Astrocyte (in vitro differentiated cells and primary cell): ENCODE results near the gene WDR93. TPM values are rescaled to one million over a fixed set of nuclear protein-coding genes. Genes with fewer than 3 reads are reported as not detected.

ENCODE experiments used
- DNase-seq: peaks from one replicate; pipeline ENCODE4 v3.0.0-alpha.2; 2010; ENCODE audit warnings: low read depth
- FAIRE-seq: peaks from 2 replicates; lab custom pipeline; 2011; peaks lifted over from hg19 to GRCh38; lab: Jason Lieb, UNC
- H2AFZ ChIP-seq: 2 replicates; pipeline ENCODE4 v1.6.0; 2012; ENCODE audit warnings: low read depth, low read length, inconsistent platforms
- H3K27ac ChIP-seq: 2 replicates; pipeline ENCODE4 v1.5.1; 2011; ENCODE audit warnings: low read depth, low read length, inconsistent platforms
- H3K27me3 ChIP-seq: 2 replicates; pipeline ENCODE4 v1.6.0; 2011; ENCODE audit warnings: low read length, inconsistent platforms; ENCODE audit not compliant: insufficient read depth
- H3K36me3 ChIP-seq: 2 replicates; pipeline ENCODE4 v1.5.1; 2011; ENCODE audit warnings: low read length, inconsistent platforms; ENCODE audit not compliant: insufficient read depth
- H3K4me1 ChIP-seq: 2 replicates; pipeline ENCODE4 v1.5.1; 2011; ENCODE audit warnings: low read length, inconsistent platforms; ENCODE audit not compliant: insufficient read depth
- H3K4me2 ChIP-seq: 2 replicates; pipeline ENCODE4 v1.6.0; 2012; ENCODE audit warnings: low read length, inconsistent platforms
- H3K4me3 ChIP-seq: 2 replicates; pipeline ENCODE4 v1.5.1; 2011; ENCODE audit warnings: low read depth, mild to moderate bottlenecking, low read length, inconsistent platforms; ENCODE audit not compliant: insufficient read depth
- H3K79me2 ChIP-seq: 2 replicates; pipeline ENCODE4 v1.6.0; 2012; ENCODE audit warnings: mild to moderate bottlenecking, low read length, inconsistent platforms; ENCODE audit not compliant: insufficient read depth
- H3K9ac ChIP-seq: 2 replicates; pipeline ENCODE4 v1.6.0; 2012; ENCODE audit warnings: mild to moderate bottlenecking, low read length, inconsistent platforms
- H3K9me3 ChIP-seq: 2 replicates; pipeline ENCODE4 v1.5.1; 2012; ENCODE audit warnings: low read depth, mild to moderate bottlenecking, low read length, inconsistent platforms; ENCODE audit not compliant: insufficient read depth
- H4K20me1 ChIP-seq: 2 replicates; pipeline ENCODE4 v1.6.0; 2012; ENCODE audit warnings: low read length, inconsistent platforms; ENCODE audit not compliant: insufficient read depth
- H3K27ac Mint-ChIP-seq: one replicate; pipeline ENCODE4 v1.8.0; 2021; ENCODE audit warnings: mild to moderate bottlenecking, mixed read lengths; ENCODE audit not compliant: unreplicated experiment
- H3K27me3 Mint-ChIP-seq: one replicate; pipeline ENCODE4 v1.8.0; 2021; ENCODE audit warnings: low read depth, mixed read lengths; ENCODE audit not compliant: unreplicated experiment
- H3K36me3 Mint-ChIP-seq: one replicate; pipeline ENCODE4 v1.8.0; 2021; ENCODE audit warnings: low read depth, mixed read lengths; ENCODE audit not compliant: unreplicated experiment
- H3K4me1 Mint-ChIP-seq: one replicate; pipeline ENCODE4 v1.8.0; 2021; ENCODE audit warnings: low read depth, mixed read lengths; ENCODE audit not compliant: unreplicated experiment
- H3K4me3 Mint-ChIP-seq: one replicate; pipeline ENCODE4 v1.8.0; 2021; ENCODE audit warnings: mild to moderate bottlenecking, moderate library complexity, mixed read lengths; ENCODE audit not compliant: unreplicated experiment
- H3K9me3 Mint-ChIP-seq: one replicate; pipeline ENCODE4 v1.8.0; 2021; ENCODE audit warnings: mild to moderate bottlenecking, mixed read lengths; ENCODE audit not compliant: unreplicated experiment
- EZH2 ChIP-seq: IDR thresholded peaks from 2 replicates; pipeline ENCODE4 v1.6.1; 2012; ENCODE audit warnings: mild to moderate bottlenecking, low read length, inconsistent platforms; ENCODE audit not compliant: insufficient read depth
- total RNA-seq: library from RNA; stranded (reverse); gene quantifications from 2 replicates; pipeline ENCODE4 v1.2.1, GENCODE V29; 2021
- TF ChIP-seq, protein P1 (sequence below): IDR thresholded peaks from 2 replicates; pipeline ENCODE4 v1.5.1; 2011; ENCODE audit warnings: low read depth, mild to moderate bottlenecking, inconsistent platforms, low read length, moderate library complexity; ENCODE audit not compliant: insufficient read depth

The WDR93 gene
- total RNA-seq, 1 donor from 2014 or later: not detected

DNA sequence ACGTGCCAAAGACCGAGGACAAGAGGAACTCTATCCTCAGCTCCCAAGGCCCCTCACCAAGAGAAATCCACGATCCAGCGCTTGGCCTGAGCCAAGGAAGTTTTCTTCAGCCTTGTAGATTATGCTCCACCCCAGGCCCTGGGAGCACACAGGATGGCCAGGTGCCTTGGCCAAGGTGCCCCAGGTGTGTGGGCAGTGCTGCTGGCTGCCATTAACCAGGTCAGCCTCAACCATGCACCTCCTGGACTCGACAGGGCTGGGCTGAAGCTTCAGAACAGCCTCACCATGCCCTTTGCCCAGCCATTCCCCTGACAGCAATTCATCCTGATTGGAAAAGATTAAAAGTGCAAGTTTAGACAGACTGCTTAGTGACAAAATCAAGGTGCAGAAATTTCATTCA lies 71.3 kb downstream of the WDR93 start:
- H3K4me1 Mint-ChIP-seq: no peaks in the 10 kb centered on the region
- Histone ChIP-seq H2AFZ (no peak overlapping the region), H3K4me1 (no peaks in the 10 kb centered on the region), H4K20me1 (no peaks in the 10 kb centered on the region), H3K27ac (no peak overlapping the region), H3K4me2 (no peak overlapping the region), H3K36me3 (no peaks in the 10 kb centered on the region), H3K27me3 (no peaks in the 10 kb centered on the region), H3K79me2 (no peaks in the 10 kb centered on the region), H3K4me3 (no peak overlapping the region), H3K9me3 (no peaks in the 10 kb centered on the region), H3K9ac (no peak overlapping the region)
- peaks cover 25% of the 10 kb centered on the region for H3K27me3 Mint-ChIP-seq
- H3K36me3 Mint-ChIP-seq: no peaks in the 10 kb centered on the region
- H3K9me3 Mint-ChIP-seq: no peaks in the 10 kb centered on the region
- TF ChIP-seq, protein P1, sequence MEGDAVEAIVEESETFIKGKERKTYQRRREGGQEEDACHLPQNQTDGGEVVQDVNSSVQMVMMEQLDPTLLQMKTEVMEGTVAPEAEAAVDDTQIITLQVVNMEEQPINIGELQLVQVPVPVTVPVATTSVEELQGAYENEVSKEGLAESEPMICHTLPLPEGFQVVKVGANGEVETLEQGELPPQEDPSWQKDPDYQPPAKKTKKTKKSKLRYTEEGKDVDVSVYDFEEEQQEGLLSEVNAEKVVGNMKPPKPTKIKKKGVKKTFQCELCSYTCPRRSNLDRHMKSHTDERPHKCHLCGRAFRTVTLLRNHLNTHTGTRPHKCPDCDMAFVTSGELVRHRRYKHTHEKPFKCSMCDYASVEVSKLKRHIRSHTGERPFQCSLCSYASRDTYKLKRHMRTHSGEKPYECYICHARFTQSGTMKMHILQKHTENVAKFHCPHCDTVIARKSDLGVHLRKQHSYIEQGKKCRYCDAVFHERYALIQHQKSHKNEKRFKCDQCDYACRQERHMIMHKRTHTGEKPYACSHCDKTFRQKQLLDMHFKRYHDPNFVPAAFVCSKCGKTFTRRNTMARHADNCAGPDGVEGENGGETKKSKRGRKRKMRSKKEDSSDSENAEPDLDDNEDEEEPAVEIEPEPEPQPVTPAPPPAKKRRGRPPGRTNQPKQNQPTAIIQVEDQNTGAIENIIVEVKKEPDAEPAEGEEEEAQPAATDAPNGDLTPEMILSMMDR: no peak
- TF ChIP-seq EZH2: no peak
- H3K4me3 Mint-ChIP-seq: no peak overlapping the region
- H3K27ac Mint-ChIP-seq: no peak overlapping the region
- FAIRE-seq (no peak), DNase-seq (no peak)

DNA sequence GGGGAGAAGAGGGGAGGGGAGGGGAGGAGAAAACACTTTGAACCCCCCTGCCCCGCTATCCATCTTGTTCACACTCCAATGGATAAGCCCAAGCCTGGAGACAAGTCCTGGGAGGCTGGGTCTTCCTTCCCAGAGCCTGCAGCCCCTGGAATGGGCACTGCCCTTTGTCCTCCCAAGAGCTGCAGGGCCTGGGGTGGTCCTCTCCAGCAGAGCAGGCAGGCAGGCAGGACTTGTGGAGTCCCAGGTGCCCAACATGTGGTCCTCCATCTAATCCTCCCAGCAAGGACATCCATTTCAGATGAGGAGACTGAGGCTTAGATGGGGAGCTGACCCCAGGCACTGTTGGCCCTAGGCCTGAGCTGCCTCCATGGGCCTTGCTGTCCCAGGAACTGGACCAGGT lies 75.1 kb downstream of the WDR93 start:
- no peaks in the 10 kb centered on the region for H3K9me3 Mint-ChIP-seq
- Histone ChIP-seq H3K36me3 (no peaks in the 10 kb centered on the region), H3K27me3 (no peaks in the 10 kb centered on the region), H3K9ac (no peak overlapping the region), H2AFZ (no peak overlapping the region), H3K4me2 (no peak overlapping the region), H3K4me1 (peaks cover 6% of the 10 kb centered on the region), H3K4me3 (no peak overlapping the region), H3K79me2 (no peaks in the 10 kb centered on the region), H3K27ac (no peak overlapping the region), H4K20me1 (no peaks in the 10 kb centered on the region), H3K9me3 (no peaks in the 10 kb centered on the region)
- H3K4me1 Mint-ChIP-seq: peaks cover 2% of the 10 kb centered on the region
- H3K27me3 Mint-ChIP-seq: peaks cover 17% of the 10 kb centered on the region
- TF ChIP-seq EZH2: no peak
- TF ChIP-seq, protein P1: no peak
- H3K4me3 Mint-ChIP-seq: no peak overlapping the region
- no peaks in the 10 kb centered on the region for H3K36me3 Mint-ChIP-seq
- FAIRE-seq (no peak), DNase-seq (no peak)
- no peak overlapping the region for H3K27ac Mint-ChIP-seq

DNA sequence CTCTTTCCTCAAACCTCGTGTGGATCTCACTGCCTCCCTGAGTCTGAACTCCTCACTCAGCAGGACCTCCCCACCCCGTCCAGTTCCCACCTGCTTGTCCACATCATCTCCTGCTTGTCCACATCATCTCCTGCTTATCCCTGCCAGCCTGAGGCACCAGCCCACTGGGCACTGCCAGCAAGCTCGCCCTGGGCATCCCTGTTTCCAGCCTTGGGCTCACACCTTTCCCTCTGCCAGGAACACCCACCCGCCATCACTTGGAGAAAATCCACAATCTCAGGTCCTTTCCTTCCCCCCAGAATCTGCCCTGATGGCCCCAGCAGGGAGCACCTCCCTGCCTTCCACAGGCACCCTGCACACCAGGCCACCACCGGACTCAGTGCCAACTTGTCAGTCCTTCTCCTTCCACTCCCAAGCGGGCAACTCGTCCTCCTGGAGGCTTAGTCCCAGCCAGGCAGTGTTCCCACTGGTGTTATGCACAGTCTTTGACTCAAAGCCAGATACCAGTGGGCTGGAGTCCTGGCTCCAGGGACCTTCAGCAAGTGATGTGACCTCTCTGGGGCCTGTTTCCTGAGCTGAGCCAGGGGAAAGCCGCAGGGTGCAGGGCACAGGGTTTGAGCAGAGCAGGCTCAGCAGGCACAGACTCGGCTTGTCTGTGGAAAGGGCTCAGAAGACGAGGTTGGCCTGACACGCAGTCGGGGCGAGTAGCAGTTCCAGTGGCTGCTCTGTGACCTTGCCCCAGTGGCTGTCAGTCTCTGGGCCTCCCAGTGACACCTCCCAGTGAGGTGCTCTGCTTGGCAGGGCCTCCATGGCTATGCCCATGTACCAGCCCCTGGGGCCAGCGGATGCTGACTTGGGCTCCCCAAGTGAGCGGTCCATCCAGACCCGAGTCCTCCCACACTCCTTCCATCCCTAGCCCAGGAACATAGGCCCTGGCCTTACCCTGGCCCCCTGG lies 76.0 kb downstream of the WDR93 start:
- no peak overlapping the region for H3K4me3 Mint-ChIP-seq
- no peak overlapping the region for H2AFZ ChIP-seq
- DNase-seq: no peak
- no peak overlapping the region for H3K4me2 ChIP-seq
- peaks cover 2% of the 10 kb centered on the region for H3K4me1 Mint-ChIP-seq
- no peak overlapping the region for H3K9ac ChIP-seq
- no peaks in the 10 kb centered on the region for H3K36me3 Mint-ChIP-seq
- no peaks in the 10 kb centered on the region for H4K20me1 ChIP-seq
- H3K27me3 Mint-ChIP-seq: peaks cover 17% of the 10 kb centered on the region
- H3K27ac Mint-ChIP-seq: no peak overlapping the region
- H3K27me3 ChIP-seq: no peaks in the 10 kb centered on the region
- H3K4me1 ChIP-seq: peaks cover 6% of the 10 kb centered on the region
- TF ChIP-seq, protein P1: no peak
- no peak for TF ChIP-seq EZH2
- no peak overlapping the region for H3K4me3 ChIP-seq
- H3K27ac ChIP-seq: no peak overlapping the region
- no peak for FAIRE-seq
- no peaks in the 10 kb centered on the region for H3K79me2 ChIP-seq
- H3K36me3 ChIP-seq: no peaks in the 10 kb centered on the region
- H3K9me3 Mint-ChIP-seq: no peaks in the 10 kb centered on the region
- H3K9me3 ChIP-seq: no peaks in the 10 kb centered on the region
